Activated naive CD4-positive, alpha-beta T cell treated with anti-CD3 and anti-CD28 coated beads for 36 hours (primary cell): ENCODE data around the gene KCNAB1. TPM values are rescaled to one million over a fixed set of nuclear protein-coding genes. Genes with fewer than 3 reads are reported as not detected.
"Not testable (repeated sequence)": the region's sequence is repeated elsewhere in the genome, so short reads cannot be mapped to it uniquely, and the experiment has no call there.

Experiments
- CTCF ChIA-PET: fragments of 350-600 bp; sonication (Branson Sonifier 250); formaldehyde crosslinking; loops from one replicate; lab custom pipeline; 2021; ENCODE audit warnings: antibody characterized with exemption; lab: Charles Lee
- DNase-seq: peaks from one replicate; pipeline ENCODE4 v3.0.0-alpha.2; 2020
- H3K27ac Mint-ChIP-seq: one replicate; pipeline ENCODE4 v1.8.0; 2021; ENCODE audit warnings: mild to moderate bottlenecking, mixed read lengths
- H3K27me3 Mint-ChIP-seq: one replicate; pipeline ENCODE4 v1.8.0; 2021; ENCODE audit warnings: low read depth, mixed read lengths
- H3K36me3 Mint-ChIP-seq: one replicate; pipeline ENCODE4 v1.8.0; 2021; ENCODE audit warnings: low read depth, mixed read lengths
- H3K4me1 Mint-ChIP-seq: one replicate; pipeline ENCODE4 v1.8.0; 2021; ENCODE audit warnings: low read depth, mixed read lengths
- H3K4me3 Mint-ChIP-seq: one replicate; pipeline ENCODE4 v1.8.0; 2021; ENCODE audit warnings: mild to moderate bottlenecking, moderate library complexity, mixed read lengths
- H3K9me3 Mint-ChIP-seq: one replicate; pipeline ENCODE4 v1.8.0; 2021; ENCODE audit warnings: mixed read lengths
- intact Hi-C: fragments of 100-400 bp; cut with micrococcal nuclease; formaldehyde crosslinking; loops from one replicate; pipeline ENCODE4 v1.15.1; 2023
- total RNA-seq, 2 experiments: library from RNA; stranded (reverse); gene quantifications; one replicate each; pipeline ENCODE4 v1.2.3, GENCODE V29; 2021

The KCNAB1 gene
- total RNA-seq = not detected

DNA sequence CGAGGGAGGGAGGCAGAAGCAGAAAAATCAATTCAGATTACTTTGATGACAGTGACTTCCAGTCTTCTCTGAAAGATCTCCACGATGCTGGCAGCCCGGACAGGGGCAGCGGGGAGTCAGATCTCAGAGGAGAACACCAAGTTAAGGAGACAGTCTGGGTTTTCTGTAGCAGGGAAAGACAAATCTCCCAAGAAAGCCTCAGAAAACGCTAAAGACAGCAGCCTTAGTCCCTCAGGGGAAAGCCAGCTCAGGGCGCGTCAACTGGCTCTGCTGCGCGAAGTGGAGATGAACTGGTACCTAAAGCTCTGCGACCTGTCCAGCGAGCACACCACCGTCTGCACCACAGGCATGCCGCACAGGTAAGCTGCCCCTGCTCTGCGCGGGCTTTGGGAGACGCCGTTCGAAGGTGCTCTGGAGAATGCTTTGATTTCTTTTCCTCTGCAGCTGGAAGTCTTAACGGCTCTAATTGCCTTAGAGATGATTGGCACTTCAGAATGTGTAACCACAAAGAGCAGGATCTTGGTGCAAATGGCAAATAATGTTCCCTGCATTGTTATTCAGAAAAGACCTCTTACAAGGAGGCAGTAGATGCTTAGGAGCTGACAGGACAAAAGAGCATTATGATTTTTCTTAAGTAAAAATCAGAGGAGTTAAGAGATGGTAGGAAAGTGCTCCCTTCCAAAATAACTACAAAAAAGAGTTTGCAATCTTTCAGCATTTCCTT lies at the start of gene KCNAB1:
Gene KCNAB1, plus strand, starts transcription at position 51 of the 724 bp plus-strand sequence.
- Mint-ChIP-seq H3K27me3 (peaks cover 2% of the 10 kb centered on the region), H3K36me3 (no peaks in the 10 kb centered on the region), H3K9me3 (no peaks in the 10 kb centered on the region), H3K4me3 (no peak within 1 kb of the TSS), H3K4me1 (no peaks in the 10 kb centered on the region), H3K27ac (no peak within 1 kb of the TSS)
- DNase-seq = no peak
- CTCF ChIA-PET = interaction anchor here (1.1 kb wide), 1 partner anchor 77 kb away, joined by 6 read pairs; no protein-coding TSS in a partner anchor
- intact Hi-C loops = no loop called here

DNA sequence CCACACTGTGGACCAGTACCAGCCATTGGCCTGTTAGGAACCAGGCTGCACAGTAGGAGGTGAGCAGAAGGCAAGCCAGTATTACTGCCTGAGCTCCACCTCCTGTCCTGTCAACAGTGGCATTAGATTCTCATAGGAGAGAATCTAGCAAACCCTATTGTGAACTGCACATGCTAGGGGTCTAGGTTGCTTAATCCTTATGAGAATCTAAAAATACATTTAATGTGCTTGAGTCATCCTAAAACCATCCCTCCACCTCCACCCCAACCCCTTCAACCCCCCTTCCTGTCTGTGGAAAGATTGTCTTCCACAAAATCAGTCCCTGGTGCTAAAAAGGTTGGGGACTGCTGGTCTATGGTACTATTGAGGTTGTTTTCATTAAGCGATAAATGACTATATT lies 49.3 kb upstream of the KCNAB1 start:
- H3K4me1 Mint-ChIP-seq = no peaks in the 10 kb centered on the region
- peaks cover 18% of the 10 kb centered on the region for H3K27me3 Mint-ChIP-seq
- intact Hi-C loops = no loop called here
- no peaks in the 10 kb centered on the region for H3K9me3 Mint-ChIP-seq
- no peak for DNase-seq
- CTCF ChIA-PET = no interaction called here
- no peak overlapping the region for H3K4me3 Mint-ChIP-seq
- no peaks in the 10 kb centered on the region for H3K36me3 Mint-ChIP-seq
- H3K27ac Mint-ChIP-seq = no peak overlapping the region

DNA sequence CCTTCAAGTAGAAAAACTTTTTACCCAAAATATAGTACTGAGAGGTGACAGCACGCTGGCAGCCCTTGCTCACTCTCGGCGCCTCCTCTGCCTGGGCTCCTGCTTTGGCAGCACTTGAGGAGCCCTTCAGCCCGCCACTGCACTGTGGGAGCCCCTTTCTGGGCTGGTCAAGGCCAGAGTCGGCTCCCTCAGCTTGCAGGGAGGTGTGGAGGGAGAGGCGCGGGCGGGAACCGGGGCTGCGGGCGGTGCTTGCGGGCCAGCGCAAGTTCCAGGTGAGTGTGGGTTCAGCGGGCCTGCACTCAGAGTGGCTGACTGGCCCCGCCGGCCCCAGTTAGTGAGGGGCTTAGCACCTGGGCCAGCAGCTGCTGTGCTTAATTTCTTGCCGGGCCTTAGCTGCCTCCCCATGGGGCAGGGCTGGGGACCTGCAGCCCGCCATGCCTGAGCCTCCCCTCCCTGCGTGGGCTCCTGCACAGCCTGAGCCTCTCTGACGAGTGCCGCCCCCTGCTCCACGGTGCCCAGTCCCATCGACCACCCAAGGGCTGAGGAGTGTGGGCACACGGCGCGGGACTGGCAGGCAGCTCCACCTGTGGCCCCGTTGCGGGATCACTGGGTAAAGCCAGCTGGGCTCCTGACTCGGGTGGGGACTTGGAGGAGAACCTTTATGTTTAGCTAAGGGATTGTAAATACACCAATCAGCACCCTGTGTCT lies 47.3 kb upstream of the KCNAB1 start:
- H3K27me3 Mint-ChIP-seq = peaks cover 27% of the 10 kb centered on the region
- DNase-seq, H3K9me3 Mint-ChIP-seq, H3K4me3 Mint-ChIP-seq, H3K4me1 Mint-ChIP-seq, CTCF ChIA-PET, H3K36me3 Mint-ChIP-seq, intact Hi-C loops, H3K27ac Mint-ChIP-seq: not testable (repeated sequence)

DNA sequence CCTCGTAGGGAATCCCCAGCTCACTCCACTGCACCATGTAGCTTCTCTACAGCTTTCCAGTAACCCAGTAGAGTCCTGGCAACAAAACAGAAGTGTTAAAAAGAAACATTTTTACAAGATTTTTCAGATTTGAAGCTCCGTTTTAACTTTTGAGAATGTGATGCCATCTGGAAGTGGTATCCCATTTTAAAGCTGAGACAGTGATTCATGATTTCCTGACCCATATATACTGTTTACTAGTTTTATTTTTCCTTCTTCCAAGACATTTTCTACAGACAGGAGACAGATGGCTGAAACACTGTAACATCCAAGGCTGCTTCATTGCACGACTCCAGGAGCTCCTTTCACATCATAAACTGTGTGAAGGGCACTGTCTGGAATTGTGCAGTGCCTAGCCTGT lies 30.3 kb upstream of the KCNAB1 start:
- H3K4me3 Mint-ChIP-seq = no peak overlapping the region
- no peaks in the 10 kb centered on the region for H3K9me3 Mint-ChIP-seq
- no peak for DNase-seq
- intact Hi-C loops = no loop called here
- H3K27me3 Mint-ChIP-seq = peaks cover 3% of the 10 kb centered on the region
- H3K4me1 Mint-ChIP-seq = no peaks in the 10 kb centered on the region
- no peak overlapping the region for H3K27ac Mint-ChIP-seq
- no peaks in the 10 kb centered on the region for H3K36me3 Mint-ChIP-seq
- CTCF ChIA-PET = interaction anchor here (0.6 kb wide), 2 partner anchors 122 to 1601 kb away, joined by 3 read pairs; no protein-coding TSS in a partner anchor

DNA sequence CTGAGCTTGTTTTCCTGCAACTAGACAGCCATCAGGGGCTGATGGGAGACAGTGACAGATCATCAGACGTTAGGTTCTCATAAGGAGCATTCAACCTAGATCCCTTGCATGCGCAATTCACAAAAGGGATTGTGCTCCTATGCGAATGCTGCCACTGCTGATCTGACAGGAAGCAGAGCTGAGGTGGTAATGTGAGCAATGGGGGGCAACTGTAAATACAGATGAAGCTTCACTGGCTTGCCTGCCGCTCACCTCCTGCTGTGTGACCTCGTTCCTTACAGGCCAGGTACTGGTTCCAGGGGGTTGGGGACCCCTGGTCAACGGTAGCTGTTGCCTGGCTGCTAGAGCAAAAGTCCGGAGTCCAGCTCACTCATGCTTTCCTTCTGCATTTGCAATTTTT lies 26.4 kb upstream of the KCNAB1 start:
- no peaks in the 10 kb centered on the region for H3K36me3 Mint-ChIP-seq
- H3K27ac Mint-ChIP-seq = no peak overlapping the region
- H3K4me1 Mint-ChIP-seq = no peaks in the 10 kb centered on the region
- intact Hi-C loops = no loop called here
- CTCF ChIA-PET = interaction anchor here (0.6 to 1.3 kb wide), 2 partner anchors 9 to 281 kb away, joined by 4 read pairs; no protein-coding TSS in a partner anchor
- DNase-seq = no peak
- no peaks in the 10 kb centered on the region for H3K9me3 Mint-ChIP-seq
- H3K27me3 Mint-ChIP-seq = peaks cover 5% of the 10 kb centered on the region
- no peak overlapping the region for H3K4me3 Mint-ChIP-seq

DNA sequence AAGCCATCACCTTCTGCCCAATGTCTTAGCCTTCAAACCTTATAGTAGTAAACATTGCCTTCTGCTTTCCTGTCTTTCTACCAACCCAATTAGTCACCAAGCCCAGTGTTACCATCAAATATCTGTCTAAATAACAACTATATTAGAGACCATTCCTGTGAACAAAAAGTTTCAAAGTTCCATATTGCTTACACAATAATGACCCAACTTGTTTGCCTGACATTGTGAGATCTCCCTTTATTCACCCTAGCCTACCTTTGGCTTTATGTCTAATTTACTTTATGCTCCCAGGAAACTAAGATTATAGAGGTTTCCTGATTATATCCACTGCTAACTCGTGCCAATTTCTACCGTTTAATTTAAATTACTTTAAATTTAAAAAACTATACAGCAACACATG lies 26.0 kb upstream of the KCNAB1 start:
- H3K9me3 Mint-ChIP-seq = no peaks in the 10 kb centered on the region
- H3K36me3 Mint-ChIP-seq = no peaks in the 10 kb centered on the region
- CTCF ChIA-PET = interaction anchor here (1.3 kb wide), 1 partner anchor 9 kb away, joined by 4 read pairs; no protein-coding TSS in a partner anchor
- H3K4me3 Mint-ChIP-seq = no peak overlapping the region
- intact Hi-C loops = no loop called here
- H3K4me1 Mint-ChIP-seq = no peaks in the 10 kb centered on the region
- H3K27ac Mint-ChIP-seq = no peak overlapping the region
- H3K27me3 Mint-ChIP-seq = peaks cover 5% of the 10 kb centered on the region
- DNase-seq = no peak

DNA sequence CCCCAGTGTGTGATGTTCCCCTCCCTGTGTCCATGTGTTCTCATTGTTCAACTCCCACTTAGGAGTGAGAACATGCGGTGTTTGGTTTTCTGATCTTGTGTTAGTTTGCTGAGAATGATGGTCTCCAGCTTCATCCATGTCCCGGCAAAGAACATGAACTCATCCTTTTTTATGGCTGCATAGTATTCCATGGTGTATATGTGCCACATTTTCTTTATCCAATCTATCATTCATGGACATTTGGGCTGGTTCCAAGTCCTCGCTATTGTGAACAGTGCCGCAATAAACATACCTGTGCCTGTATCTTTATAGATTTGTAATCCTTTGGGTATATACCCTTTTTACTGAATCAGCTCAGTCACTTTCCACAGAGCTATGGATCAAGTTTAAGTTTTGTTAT lies 24.7 kb upstream of the KCNAB1 start:
- H3K9me3 Mint-ChIP-seq, intact Hi-C loops, H3K27me3 Mint-ChIP-seq, DNase-seq, H3K4me3 Mint-ChIP-seq, CTCF ChIA-PET, H3K4me1 Mint-ChIP-seq, H3K36me3 Mint-ChIP-seq, H3K27ac Mint-ChIP-seq: not testable (repeated sequence)

DNA sequence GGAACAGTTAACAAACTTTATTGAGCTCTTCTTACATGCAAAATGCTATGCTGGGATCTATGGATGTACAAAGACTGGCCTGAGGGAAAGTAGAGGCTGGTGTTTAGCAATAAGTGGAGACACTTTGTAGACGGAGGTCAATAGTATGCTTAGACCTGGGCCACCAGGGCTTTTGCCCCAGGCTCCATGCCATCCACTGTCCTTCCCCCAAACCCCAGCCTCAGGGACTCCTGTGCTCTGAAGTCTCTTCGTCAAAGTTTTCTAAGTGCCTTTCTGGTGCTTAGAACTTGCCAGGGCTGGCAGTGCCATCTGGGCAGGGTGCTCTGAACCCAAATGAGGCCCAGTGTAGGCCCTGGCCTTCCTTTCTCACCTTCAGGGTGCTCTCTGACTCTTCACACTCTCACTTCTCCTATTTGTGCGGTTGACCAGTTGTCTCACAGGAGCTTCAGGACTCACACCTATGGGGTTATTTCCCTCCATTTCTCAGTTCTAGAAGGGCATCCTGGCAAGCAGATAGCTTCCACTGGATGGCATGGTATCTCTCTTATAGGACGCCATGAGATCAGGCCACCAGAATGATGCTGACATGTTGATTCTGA lies 21.8 kb upstream of the KCNAB1 start:
- no peaks in the 10 kb centered on the region for H3K9me3 Mint-ChIP-seq
- no peak for DNase-seq
- H3K4me1 Mint-ChIP-seq = no peaks in the 10 kb centered on the region
- intact Hi-C loops = no loop called here
- no peak overlapping the region for H3K27ac Mint-ChIP-seq
- H3K36me3 Mint-ChIP-seq = no peaks in the 10 kb centered on the region
- H3K27me3 Mint-ChIP-seq = peaks cover 2% of the 10 kb centered on the region
- H3K4me3 Mint-ChIP-seq = no peak overlapping the region
- CTCF ChIA-PET = no interaction called here

DNA sequence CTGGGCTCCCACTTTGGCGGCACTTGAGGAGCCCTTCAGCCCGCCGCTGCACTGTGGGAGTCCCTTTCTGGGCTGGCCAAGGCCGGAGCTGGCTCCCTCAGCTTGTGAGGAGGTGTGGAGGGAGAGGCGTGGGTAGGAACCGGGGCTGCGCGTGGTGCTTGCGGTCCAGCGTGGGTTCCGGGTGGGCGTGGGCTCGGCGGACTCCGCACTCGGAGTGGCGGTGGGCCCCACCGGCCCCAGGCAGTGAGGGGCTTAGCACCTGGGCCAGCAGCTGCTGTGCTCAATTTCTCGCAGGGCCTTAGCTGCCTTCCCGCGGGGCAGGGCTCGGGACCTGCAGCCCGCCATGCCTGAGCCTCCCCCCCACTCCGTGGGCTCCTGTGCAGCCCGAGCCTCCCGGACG lies 21.0 kb upstream of the KCNAB1 start:
- H3K27me3 Mint-ChIP-seq, H3K36me3 Mint-ChIP-seq, H3K27ac Mint-ChIP-seq, DNase-seq, CTCF ChIA-PET, H3K4me3 Mint-ChIP-seq, H3K9me3 Mint-ChIP-seq, H3K4me1 Mint-ChIP-seq, intact Hi-C loops: not testable (repeated sequence)

DNA sequence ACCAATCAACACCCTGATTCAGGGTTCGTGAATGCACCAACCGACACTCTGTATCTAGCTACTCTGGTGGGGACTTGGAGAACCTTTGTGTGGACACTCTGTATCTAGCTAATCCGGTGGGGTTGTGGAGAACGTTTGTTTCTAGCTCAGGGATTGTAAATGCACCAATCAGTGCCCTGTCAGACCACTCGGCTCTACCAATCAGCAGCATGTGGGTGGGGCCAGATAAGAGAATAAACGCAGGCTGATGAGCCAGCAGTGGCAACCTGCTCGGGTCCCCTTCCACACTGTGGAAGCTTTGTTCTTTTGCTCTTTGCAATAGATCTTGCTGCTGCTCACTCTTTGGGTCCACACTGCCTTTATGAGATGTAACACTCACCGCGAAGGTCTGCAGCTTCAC lies 20.4 kb upstream of the KCNAB1 start:
- H3K4me1 Mint-ChIP-seq, intact Hi-C loops, H3K4me3 Mint-ChIP-seq, H3K27me3 Mint-ChIP-seq, DNase-seq, H3K27ac Mint-ChIP-seq, CTCF ChIA-PET, H3K36me3 Mint-ChIP-seq, H3K9me3 Mint-ChIP-seq: not testable (repeated sequence)

DNA sequence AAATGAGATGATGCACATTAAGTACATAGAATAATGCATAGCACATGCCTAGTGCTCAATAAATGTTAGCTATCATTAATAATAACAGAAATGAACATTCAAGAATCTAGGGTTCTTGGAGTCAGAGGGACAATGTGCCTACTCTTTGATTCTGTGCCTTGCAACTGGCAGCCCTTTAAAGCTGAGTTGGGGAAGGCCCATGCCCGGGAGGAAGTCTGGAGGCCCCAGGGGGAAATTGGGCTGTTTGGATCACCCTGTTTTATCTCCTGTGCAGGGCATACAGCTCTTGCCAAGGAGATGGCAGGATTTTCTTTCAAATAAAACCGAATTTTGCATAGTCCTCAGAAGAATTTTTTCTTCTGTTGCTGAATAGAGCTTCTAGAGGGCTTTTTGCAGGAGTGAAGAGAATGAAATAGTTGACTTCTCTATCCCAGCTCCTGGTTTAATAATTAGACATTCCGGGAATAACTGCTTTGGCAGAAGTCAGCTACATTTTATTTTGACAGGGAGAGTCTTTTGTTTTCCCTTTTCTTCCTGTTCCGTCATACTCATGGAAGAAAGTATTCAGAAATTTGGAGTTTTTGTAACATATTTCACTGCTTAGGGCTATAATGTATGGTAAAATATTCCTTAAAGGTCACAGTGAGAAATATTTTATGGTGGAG lies 18.0 kb upstream of the KCNAB1 start:
- no peak for DNase-seq
- Mint-ChIP-seq H3K27me3 (no peaks in the 10 kb centered on the region), H3K36me3 (no peaks in the 10 kb centered on the region), H3K4me3 (no peak overlapping the region), H3K4me1 (no peaks in the 10 kb centered on the region), H3K27ac (no peak overlapping the region), H3K9me3 (no peaks in the 10 kb centered on the region)
- intact Hi-C loops = no loop called here
- CTCF ChIA-PET = interaction anchor here (1.6 kb wide), 1 partner anchor 8 kb away, joined by 4 read pairs; no protein-coding TSS in a partner anchor

DNA sequence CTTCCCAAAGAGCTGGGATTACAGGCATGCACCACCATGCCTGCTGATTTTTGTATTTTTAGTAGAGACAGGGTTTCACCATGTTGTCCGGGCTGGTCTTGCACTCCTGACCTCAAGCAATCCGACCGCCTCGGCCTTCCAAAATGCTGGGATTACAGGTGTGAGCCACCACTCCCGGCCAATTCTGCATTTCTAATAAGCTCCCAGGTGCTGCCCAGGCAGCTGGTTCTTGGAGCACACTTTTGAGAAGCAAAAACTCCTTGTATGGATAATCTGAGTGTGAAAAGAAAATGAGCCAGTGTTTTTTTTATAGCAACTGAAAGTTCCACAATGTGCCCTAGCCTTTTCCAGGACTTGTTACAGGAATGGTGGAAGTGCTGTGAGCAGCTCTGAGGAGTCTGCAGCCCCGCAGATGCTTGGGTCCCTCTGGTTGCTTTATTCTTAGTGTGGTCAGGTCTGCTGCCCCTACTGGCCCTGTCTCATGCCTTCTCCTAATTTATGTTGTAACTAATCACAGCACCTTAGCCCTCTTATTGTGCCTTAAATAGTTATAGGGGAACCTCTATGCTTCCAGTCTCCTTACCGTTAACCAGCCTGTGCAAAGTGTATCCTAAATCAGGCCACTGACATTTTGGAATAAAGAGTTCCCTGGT lies 13.5 kb upstream of the KCNAB1 start:
- no peaks in the 10 kb centered on the region for H3K36me3 Mint-ChIP-seq
- CTCF ChIA-PET = no interaction called here
- intact Hi-C loops = no loop called here
- H3K27ac Mint-ChIP-seq = no peak overlapping the region
- no peaks in the 10 kb centered on the region for H3K27me3 Mint-ChIP-seq
- DNase-seq = no peak
- H3K4me1 Mint-ChIP-seq = no peaks in the 10 kb centered on the region
- no peaks in the 10 kb centered on the region for H3K9me3 Mint-ChIP-seq
- H3K4me3 Mint-ChIP-seq = no peak overlapping the region
